Measurements from ENCODE around the gene RPL38.

The RPL38 gene

GRCh38 chr17:74206332-74206818 lies 2.9 kb downstream of the RPL38 start:
- no peak for DNase-seq

DNA sequence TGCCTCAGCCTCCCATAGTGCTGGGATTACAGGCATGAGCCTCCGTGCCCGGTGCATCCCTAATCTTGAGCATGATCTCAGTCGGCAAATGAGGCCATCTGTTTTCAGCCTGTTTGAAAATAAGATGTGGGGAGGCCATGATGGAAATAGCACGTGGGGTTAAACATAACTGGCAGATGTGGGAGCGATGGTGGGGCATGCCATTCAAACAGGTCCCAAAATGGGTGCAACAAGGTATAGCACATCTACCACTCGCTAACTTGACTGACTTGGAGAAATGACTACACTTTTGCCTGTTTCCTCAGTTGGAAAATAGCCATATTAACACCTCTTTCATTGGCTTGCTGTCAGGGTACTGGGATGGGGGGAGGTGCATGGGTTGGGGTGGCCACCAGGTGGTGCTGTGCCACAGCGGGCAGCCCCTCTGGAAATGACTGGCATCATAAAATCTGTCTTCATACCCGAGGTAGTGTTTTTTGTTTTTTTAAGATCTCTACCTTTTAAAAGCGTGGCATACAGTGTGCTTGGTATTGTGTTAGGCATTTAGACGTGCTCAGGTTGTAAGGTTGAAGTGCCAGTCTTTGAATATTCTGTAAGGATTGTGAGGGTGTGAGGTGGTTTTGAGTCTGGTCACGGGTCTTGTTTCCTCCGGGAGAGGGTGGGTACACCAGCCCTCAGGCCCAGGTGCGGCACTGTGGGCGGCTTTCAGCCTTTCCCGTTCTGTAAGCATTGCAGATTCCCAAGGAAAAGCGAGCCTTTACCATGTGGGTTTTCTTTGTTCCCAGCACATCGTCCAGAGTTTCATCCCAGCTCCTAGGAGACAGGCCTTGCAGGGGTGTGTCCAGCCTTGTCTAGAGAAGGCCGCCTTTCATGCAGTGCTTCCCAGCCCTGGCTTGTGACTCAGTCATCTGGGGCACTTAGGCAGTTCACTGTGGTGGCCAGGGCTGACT lies 7.0 kb downstream of the RPL38 start:
- peak; percentile 50 for DNase-seq

- peak; percentile 40 for DNase-seq
Observed at GRCh38 chr17:74211141-74211911, 7.8 kb downstream of the RPL38 start.

- DNase-seq, result no peak
Observed at GRCh38 chr17:74211912-74212208, 8.4 kb downstream of the RPL38 start.

DNA sequence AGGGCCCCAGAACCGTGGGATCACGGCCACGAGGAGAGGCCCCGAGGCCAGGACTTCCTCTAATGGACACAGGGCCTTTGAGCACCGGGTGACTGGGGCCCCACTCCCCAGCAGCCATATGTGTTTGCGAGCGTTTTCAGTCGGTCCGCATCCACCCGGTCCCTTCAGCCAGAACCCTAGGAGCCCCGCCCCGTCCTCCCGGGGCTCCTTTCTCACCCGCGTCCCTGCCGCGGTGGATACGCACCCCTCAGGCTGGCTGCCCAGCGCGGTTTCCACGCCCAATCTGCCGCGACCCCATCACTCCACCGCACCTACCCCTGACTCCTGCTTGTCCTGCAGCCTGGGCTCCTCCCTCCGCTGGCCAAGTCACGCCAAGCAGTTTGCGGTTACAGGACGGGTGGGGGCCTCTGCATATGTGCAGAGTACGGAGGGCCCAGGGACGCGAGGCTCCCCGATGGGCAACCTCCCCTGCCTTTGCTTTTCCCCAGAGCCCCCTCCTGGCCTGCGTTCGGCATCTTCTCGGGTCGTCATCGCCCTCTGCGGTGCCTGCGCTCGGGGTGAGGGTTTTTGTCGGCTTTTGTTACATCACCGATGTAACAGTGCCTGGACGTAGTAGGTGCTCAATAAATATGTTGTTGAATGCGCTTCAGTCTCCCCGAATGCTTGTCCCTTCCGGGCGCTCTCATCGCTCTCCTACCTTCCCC lies 8.9 kb downstream of the RPL38 start:
- peak; percentile 45 for DNase-seq

DNA sequence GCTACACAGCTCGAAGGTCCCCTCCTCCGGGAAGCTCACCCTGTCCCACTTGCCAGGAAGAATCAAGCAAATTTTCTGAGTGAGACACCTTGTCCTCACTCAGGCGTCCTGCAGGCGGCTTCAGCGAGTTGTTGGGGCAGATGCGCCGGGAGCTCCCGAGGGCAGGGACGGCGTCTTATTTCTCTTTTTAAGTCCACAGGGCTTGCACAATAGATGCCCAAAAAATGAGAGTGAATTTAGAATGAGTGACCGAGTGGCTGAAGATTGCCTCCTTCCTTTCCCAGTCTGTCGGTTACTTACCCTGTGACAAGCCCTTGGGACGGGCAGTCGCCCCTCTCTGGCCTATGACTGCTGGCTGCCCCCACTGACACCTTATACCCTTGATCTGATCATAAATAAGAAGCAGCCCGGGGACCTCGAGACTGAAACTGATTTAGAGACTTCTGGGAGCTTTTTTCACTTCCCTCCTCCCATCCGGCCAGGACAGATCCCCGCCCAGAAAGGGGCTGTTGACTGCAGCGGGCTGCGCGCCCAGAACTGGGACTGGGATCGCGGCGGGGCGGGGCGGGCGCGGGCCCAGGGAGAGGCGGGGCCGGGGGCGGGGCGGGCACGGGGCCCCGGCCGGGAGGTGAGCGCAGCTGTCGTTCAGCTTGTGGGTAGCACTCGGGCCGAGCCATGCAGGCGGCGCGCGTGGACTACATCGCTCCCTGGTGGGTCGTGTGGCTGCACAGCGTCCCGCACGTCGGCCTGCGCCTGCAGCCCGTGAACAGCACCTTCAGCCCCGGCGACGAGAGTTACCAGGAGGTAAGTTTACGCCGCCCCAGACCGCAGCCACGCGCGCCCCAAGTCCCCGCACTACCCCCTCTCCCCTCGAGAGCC lies 9.7 kb downstream of the RPL38 start, which contains the start of gene TTYH2:
Gene TTYH2, plus strand, starts transcription at position 659 of the 879 bp plus-strand sequence. Its CDS starts 17 bp downstream, at position 676.
- DNase-seq, result peak; percentile 76

DNA sequence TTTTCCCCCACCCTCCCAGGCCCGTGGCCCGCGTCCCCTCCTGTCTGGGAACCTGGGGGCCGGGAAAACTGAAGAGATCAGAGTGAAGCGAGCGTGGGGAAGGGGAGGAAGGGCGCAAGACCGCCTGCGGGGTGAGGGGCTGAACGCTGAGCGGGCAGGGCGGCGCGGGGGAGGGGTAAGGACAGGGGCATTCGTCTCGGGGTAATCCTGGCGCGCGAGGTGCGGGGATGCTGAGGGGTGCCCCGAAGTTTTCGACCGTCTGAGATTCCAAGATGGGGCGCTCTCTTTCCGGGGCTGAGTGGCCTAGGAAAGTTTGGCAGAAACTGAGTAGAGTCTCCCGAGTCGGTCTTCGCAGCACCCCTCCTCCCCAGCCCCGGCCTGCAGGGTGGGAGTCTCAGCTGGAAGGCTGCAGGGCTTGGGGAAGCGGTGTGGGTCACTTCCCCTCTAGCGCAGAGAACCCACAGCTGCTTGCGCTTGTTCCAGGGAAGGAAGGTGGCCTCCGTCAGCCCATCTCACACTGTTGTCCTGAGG lies 10.4 kb downstream of the RPL38 start:
- DNase-seq, result peak; percentile 53

DNA sequence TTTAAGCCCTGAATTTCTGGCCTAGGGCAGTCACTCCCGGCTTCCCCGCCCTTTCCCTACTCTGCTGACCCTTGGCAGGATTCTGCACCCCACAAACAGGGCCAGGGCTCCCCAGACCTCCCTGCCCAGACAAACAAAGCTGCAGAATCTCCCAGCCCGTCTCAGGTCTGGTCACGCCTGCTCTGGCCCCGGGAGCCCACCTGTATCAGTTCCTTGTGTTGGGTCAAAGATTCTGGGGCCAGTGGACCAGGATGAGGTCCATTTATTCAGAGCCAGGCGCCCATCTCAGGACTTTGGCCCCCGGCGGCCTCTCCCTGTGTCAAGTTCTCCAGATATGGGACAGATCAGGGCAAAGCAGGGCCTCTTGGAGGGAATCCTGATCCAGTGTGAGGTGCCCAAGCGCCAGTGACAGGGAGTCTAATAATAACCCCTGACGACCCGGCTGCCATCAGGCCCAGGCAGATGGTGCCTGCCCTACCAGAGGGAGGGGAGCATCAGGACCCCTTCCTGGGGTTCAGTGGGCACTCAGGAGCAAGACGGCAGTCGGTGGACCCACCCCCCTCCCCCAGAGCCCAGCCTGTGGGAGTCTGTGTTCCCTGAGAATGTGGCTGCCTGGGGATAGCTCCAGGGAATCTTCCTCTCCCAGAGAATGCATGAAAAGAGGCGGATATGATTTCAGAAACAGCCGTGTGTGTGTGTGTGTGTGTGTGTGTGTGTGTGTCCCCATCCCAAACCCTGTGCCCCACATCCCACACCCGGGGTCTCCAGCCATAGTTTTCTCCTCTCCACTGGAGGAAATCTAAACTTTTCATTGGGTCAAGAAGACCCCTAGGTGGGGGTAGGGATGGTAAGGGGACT lies 11.2 kb downstream of the RPL38 start:
- DNase-seq, result peak; percentile 26

- DNase-seq, result no peak
Observed at GRCh38 chr17:74215342-74215727, 11.9 kb downstream of the RPL38 start.

- DNase-seq, result no peak
Observed at GRCh38 chr17:74216505-74216904, 13.0 kb downstream of the RPL38 start.

DNA sequence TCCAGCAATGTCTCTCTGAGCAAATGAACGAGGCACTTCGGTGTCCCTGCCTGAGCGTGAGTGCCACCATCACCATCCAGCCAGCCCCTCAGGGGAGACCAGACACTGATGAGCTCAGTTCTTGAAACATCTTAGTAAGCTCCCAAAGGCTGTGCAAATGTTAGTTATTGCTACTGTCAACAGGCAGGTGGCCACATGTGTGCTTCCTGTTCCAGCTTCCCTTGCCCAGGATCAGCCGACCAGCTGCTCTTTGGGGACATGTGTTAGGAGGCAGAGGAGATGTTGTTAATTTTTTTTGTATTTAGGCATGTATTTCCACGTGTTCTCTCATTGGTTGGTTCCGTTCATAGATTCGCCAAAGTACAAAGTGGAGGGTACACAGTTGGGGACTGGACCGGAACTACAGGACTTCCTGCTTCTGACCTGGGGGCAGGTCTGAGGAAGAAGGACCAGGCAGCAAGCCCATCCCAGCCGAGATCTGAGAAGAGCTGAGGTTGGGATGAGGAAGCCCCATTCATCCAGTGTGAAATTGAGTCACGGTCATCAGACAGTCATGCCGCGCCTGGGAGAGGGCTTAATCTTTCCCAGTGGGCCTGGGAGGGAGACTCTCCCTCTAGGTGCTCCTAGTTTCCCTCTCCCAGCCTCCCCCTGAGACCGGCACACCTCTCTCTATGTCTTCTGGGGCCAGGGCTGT lies 13.7 kb downstream of the RPL38 start:
- DNase-seq, result no peak

DNA sequence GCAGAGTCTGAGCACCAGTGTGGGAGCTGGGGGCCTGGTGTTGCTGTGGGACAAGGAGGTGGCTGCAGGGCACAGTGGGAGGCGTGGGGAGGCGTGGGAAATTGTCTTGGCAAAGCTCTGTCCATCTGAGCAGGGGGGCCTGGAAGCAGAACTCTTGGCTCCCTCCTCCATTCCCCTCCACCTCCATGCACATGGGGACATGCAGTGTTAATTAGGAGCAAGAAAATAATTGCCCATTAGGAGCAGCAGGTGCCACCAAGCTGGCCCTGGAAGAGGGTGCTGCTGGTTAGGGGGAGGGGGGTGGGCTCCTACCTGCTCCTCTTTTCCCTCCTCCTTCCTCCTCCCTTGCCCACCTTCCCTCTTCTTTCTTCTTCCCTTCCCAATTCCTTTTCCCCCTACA lies 14.4 kb downstream of the RPL38 start:
- no peak for DNase-seq

- DNase-seq, result no peak
Observed at GRCh38 chr17:74218436-74218835, 15.0 kb downstream of the RPL38 start.

DNA sequence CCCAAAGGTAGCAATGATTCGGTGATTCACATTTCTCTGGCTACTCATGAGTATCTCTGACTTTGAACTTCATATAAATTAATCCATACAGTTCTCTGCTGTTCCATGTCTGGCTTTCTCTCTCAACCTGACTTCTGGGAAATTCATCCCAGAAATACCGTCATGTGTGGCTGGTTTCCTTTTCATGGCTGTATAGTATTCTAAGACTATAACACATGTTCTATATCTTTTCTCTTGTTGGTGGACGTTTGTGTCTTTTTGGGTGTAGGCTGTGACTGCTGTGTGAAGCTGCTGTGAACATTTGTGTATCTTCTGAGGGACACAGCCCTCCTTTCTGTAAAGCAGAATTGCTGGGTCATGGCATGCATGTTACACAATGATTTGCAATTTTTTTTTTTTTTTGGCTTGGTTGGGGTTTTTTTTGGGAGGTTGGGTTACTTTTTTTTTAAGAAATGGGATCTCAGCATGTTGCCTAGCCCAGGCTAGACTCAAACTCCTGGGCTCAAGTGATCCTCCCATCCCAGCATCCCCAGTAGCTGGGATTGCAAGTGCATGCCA lies 16.2 kb downstream of the RPL38 start:
- DNase-seq, result no peak

DNA sequence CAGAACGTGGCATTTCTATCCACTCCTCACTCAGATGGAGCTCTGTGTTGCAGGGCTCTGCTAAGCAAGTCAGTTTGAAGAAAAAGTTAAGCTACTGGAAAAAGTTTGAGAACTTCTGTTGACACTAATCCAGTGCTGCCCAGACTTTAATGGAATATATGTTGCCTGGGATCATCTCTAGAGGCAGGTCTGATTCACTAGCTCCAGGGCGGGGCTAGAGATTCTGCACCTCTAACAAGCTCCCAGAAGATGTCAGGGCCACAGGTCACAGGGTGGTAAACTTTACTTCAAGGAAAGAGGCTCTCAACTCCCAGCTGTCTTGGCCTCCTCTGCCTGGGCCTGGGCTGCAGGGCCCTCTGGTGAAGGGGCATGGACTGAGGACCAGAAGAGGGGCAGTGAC lies 16.7 kb downstream of the RPL38 start:
- no peak for DNase-seq

DNA sequence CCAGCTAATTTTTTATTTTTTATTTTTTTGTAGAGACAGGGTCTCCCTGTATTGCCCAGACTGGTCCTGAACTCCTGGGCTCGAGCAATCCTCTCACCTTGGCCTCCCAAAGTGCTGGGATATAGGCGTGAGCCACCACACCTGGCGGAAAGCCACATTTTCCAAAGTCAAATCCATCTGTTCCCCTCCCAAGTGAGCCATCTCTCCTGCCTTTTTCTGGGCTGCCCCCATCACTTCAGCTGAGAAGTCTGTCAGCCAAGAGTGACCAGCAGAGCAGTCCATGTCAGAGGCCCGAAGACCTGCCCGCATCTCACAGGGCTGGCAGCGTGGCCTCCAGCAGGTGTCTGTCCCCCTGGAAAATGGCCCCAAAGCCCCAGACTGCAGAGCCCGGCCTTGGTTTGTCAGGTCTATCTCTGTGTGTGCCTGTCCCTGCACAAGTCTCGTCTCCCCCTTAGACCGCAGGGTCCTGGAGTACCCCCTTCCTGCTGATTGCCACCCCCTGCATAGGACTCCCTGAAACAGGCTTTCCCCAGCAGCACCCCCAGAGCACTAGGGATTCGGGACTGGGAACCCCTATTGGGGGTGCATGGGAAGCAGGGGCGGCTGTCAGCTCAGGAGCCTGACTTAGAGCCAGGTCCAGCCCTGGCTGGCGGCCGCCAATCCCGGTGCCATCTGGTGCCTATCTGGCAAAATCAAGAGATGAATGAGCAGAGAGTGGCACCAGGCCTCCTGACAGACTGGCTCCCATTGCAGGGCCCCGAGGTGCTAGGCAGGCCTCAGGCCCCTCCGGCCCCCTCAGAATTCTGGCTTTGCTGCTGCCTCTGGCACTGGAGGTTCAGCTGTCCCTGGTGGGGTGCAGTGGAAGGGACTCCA lies 17.7 kb downstream of the RPL38 start:
- DNase-seq, result no peak

- DNase-seq, result no peak
Observed at GRCh38 chr17:74222399-74222798, 18.9 kb downstream of the RPL38 start.

- DNase-seq, result no peak
Observed at GRCh38 chr17:74223901-74224300, 20.4 kb downstream of the RPL38 start.
